ENCODE data around the gene COBL. TPM values are rescaled to one million over a fixed set of nuclear protein-coding genes. Genes with fewer than 3 reads are reported as not detected.

Gene COBL
- total and polyA plus RNA-seq, 2 of the 8 experiments (the other 6 are each of a cell fraction or from before 2014, with no cell fraction given): 13.8 to 40.4 TPM

DNA sequence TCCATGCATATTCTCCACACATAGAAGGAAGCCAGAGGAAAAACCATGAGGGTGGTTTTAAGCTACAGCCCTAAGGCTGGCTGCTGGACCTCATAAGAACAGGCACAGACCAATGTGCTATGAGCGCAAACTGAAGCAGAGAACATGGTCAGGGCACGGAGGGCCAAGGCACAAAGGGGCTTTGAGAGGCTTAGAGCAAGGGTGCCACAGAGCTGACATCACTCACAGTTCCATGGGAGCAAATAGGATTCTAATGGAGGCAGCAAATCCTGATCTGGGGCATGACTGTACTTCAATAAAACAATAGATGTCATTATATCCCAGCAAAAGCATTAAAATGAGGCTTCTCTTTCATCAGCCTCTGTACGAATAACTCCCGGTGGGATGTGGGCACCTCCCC is 162.4 kb downstream of the COBL start:
- no peaks in the 10 kb centered on the region for H3K27me3 ChIP-seq (replicated peaks in 1 of 4; ENCODE audit: control insufficient read depth in 3 of 4, extremely low read depth in 1 of 4, insufficient read depth in 3 of 4, low read length in 3 of 4)
- no peaks in the 10 kb centered on the region for H3K36me3 ChIP-seq (ENCODE audit: control insufficient read depth in 2 of 4, insufficient read depth in 4 of 4, low read length in 3 of 4)
- no peak overlapping the region for H2BK20ac ChIP-seq (ENCODE audit: low read length)
- no peaks in the 10 kb centered on the region for H4K20me1 ChIP-seq (replicated peaks in 1 of 2; ENCODE audit: control insufficient read depth in 1 of 2, insufficient read depth in 2 of 2, low read length in 2 of 2)
- H3K4me3 ChIP-seq (ENCODE audit: extremely low read depth in 1 of 4, insufficient read depth in 2 of 4, low read depth in 3 of 4, low read length in 4 of 4): no peak overlapping the region
- no peak overlapping the region for H4K91ac ChIP-seq (replicated peaks; ENCODE audit: insufficient read length, low read length)
- no peak overlapping the region for H3K4me2 ChIP-seq (ENCODE audit: insufficient read depth in 1 of 2, low read depth in 2 of 2, low read length in 2 of 2)
- no peak overlapping the region; the same call in 1 of the 2 replicates for H2BK5ac ChIP-seq (ENCODE audit: low read depth, low read length)
- no peak overlapping the region for H2BK15ac ChIP-seq (ENCODE audit: low read length)
- H3K9ac ChIP-seq (replicated peaks in 1 of 4; ENCODE audit: extremely low read depth in 1 of 4, low read depth in 3 of 4, low read length in 3 of 4): no peak overlapping the region
- H3K23me2 ChIP-seq (ENCODE audit: low read depth, low read length): no peaks in the 10 kb centered on the region; the same call in 1 of the 2 replicates
- no peak overlapping the region for H2AFZ ChIP-seq (ENCODE audit: low read length)
- H3K4me1 ChIP-seq (replicated peaks in 1 of 4; ENCODE audit: control insufficient read depth in 3 of 4, insufficient read depth in 4 of 4, low read length in 3 of 4): peaks cover 0 to 3% (median 0%) of the 10 kb centered on the region in 4 experiments; a peak in 3 of 7 replicates
- H2BK120ac ChIP-seq (replicated peaks; ENCODE audit: low read depth, low read length): no peak overlapping the region
- DNase-seq (ENCODE audit: low read depth in 1 of 2, low spot score in 2 of 2) (no peak), FAIRE-seq (no peak)
- H2AK5ac ChIP-seq (ENCODE audit: low read depth, low read length): no peak overlapping the region
- H4K5ac ChIP-seq (ENCODE audit: insufficient read length, low read depth, low read length): no peak overlapping the region
- H3K9me3 ChIP-seq (ENCODE audit: insufficient read depth in 2 of 2, low read depth in 1 of 2, low read length in 1 of 2): no peaks in the 10 kb centered on the region
- no peak overlapping the region for H2BK12ac ChIP-seq (ENCODE audit: low read depth, low read length)
- no peak overlapping the region for H3K14ac ChIP-seq (ENCODE audit: insufficient read length)
- ChIA-PET POLR2A (ENCODE audit: partially characterized antibody) (interaction anchor here (1.1 kb wide), 1 partner anchor 12 kb away, joined by 3 read pairs; no protein-coding TSS in a partner anchor), CTCF (ENCODE audit: partially characterized antibody) (interaction anchor here (1.1 to 7.5 kb wide), 4 partner anchors 7 to 213 kb away, joined by 3 to 76 read pairs (median 44); no protein-coding TSS in a partner anchor)
- H3K79me1 ChIP-seq (ENCODE audit: low read depth, low read length): no peaks in the 10 kb centered on the region; the same call in 1 of the 2 replicates
- no peaks in the 10 kb centered on the region for H3K79me2 ChIP-seq (ENCODE audit: control insufficient read depth in 1 of 2, insufficient read depth in 2 of 2, low read length in 2 of 2)
- TF ChIP-seq JUN (IDR thresholded peaks at IDR 0.05; ENCODE audit: low read depth, low read length): no peak
- no peak for TF ChIP-seq TEAD4 (IDR thresholded peaks at IDR 0.05; ENCODE audit: low read depth, low read length)
- TF ChIP-seq SAP30 (IDR thresholded peaks at IDR 0.05; ENCODE audit: insufficient read depth, insufficient replicate concordance, low read length): no peak
- no peak for TF ChIP-seq POU5F1 (IDR thresholded peaks at IDR 0.05; ENCODE audit: low read depth, low read length)
- TF ChIP-seq EGR1 (IDR thresholded peaks at IDR 0.05; ENCODE audit: borderline replicate concordance, low read depth, low read length): no peak
- 90% methylated on average over 4 of the region's 4 CpGs; no CpG with 5 or more reads in 1 of the 2 experiments for WGBS, 2 experiments (ENCODE audit: extremely low coverage in 1 of 2, insufficient coverage in 1 of 2, insufficient read length in 1 of 2, insufficient replicate concordance in 2 of 2, low coverage in 1 of 2, low lambda C conversion rate in 2 of 2, missing lambda C conversion rate in 1 of 2)
- no peak overlapping the region for H3K4ac ChIP-seq (replicated peaks; ENCODE audit: insufficient read length, low read depth, low read length)
- no peak overlapping the region for H3K23ac ChIP-seq (ENCODE audit: insufficient read length)
- H3K56ac ChIP-seq (replicated peaks; ENCODE audit: insufficient read length, low read depth, low read length): no peak overlapping the region
- no peak overlapping the region for H4K8ac ChIP-seq (ENCODE audit: extremely low read depth, insufficient read depth, low read length)
- H3K18ac ChIP-seq (ENCODE audit: extremely low read depth, low read length): no peak overlapping the region
- H3K27ac ChIP-seq (ENCODE audit: low read depth, low read length): no peak overlapping the region
